Placental pericyte (primary cell): Measurements from ENCODE around the gene FIBCD1. TPM values are rescaled to one million over a fixed set of nuclear protein-coding genes. Genes with fewer than 3 reads are reported as not detected.

Experiments used
- total RNA-seq: library from RNA; depleted of rRNA; stranded (reverse); fragments of >200 nt; gene quantifications from 2 replicates; pipeline ENCODE4 v1.2.3, GENCODE V29; 2012

FIBCD1 gene, protein sequence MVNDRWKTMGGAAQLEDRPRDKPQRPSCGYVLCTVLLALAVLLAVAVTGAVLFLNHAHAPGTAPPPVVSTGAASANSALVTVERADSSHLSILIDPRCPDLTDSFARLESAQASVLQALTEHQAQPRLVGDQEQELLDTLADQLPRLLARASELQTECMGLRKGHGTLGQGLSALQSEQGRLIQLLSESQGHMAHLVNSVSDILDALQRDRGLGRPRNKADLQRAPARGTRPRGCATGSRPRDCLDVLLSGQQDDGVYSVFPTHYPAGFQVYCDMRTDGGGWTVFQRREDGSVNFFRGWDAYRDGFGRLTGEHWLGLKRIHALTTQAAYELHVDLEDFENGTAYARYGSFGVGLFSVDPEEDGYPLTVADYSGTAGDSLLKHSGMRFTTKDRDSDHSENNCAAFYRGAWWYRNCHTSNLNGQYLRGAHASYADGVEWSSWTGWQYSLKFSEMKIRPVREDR
- 2.4 and 17.9 TPM in 2 replicates for total RNA-seq

GRCh38 chr9:130938652-130939404 is at the start of gene FIBCD1:
TSS of gene FIBCD1 (minus strand) at chr9:130939247. CDS start at chr9:130938607, 640 bp downstream.

DNA sequence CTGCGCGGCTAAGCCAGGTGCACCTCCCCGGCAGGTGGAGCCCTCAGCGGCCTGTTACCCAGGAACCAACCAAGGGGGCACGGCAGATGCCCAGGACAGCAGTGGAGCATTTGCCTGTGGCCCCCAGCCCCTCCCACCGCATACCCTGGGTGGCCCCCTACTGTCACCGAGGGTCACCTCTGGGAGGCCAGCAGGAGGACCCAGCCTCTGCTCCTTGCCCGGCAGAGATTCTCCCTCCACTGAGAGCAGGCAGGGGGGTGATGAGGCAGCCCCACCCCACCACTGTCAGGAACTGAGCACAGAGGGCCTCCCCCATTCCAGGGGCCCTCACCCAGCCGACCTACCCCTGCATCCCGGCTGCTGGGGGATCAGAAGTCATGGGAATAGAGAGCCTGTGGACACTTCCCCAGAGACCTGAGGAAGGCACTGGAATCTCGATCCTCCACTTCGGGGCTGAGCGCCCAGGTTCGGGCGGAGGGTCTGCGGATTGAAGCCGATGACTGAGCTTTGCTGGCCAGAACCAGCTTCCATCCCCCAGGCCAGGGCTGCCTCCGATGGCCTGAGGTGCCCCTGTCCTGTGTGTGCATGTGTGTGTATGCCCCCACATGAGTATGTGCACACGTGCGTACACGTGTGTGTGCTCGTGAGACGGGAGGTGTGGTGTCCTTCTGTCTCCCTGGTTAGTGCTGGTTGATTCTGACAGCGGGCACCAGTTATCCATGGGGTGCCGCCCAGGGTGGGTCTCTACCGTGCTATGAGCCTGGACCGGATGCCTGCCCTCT is 42.6 kb downstream of the FIBCD1 start, which contains the start of gene QRFP:
Gene QRFP (minus strand): TSS at position 580 of the 782 bp plus-strand sequence. CDS start 2,974 bp downstream, outside the sequence.

Other genes starting within 250 kb of the FIBCD1 start
- gene EXOSC2, start 245.5 kb downstream of the FIBCD1 start, total RNA-seq: 16.2 and 47.8 TPM in 2 replicates
- 79.3 and 81.0 TPM in 2 replicates for gene ABL1, start 104.0 kb downstream of the FIBCD1 start, total RNA-seq
- gene QRFP, start 42.4 kb downstream of the FIBCD1 start, total RNA-seq: not detected in 2 replicates
- 0.44 and 2.1 TPM in 2 replicates for gene LAMC3, start 69.9 kb upstream of the FIBCD1 start, total RNA-seq
- 0.14 and 0.22 TPM in 2 replicates for gene AIF1L, start 157.3 kb upstream of the FIBCD1 start, total RNA-seq
- gene NUP214, start 186.3 kb upstream of the FIBCD1 start, total RNA-seq: 15.8 and 27.6 TPM in 2 replicates